HCT116 (cell line): ENCODE data around the gene PCP2. TPM values are rescaled to one million over a fixed set of nuclear protein-coding genes. Genes with fewer than 3 reads are reported as not detected.
"Not testable (repeated sequence)": the region's sequence is repeated elsewhere in the genome, so short reads cannot be mapped to it uniquely, and the experiment has no call there.

Experiments used
- ATAC-seq: fragments of 200-7000 bp; cut with Tn5 transposase; 2 replicates; pipeline ENCODE4 v1.9.1; 2020; ENCODE audit warnings: mild to moderate bottlenecking, moderate library complexity
- BruUV-seq: library from RNA; stranded (reverse); fragments of 400-500 nt; replicated peaks from 2 replicates; lab custom pipeline; 2021; lab: Mats Ljungman, UMichigan
- CTCF ChIA-PET: fragments of 300-600 bp; sonication (Branson Sonifier 250); formaldehyde crosslinking; loops from one replicate; lab custom pipeline; 2021; ENCODE audit warnings: antibody characterized with exemption; lab: Charles Lee
- POLR2A ChIA-PET: fragments of 300-600, 350-600 bp; sonication (Branson Sonifier 250); formaldehyde crosslinking; loops from one replicate; lab custom pipeline; 2021; ENCODE audit warnings: antibody characterized with exemption; lab: Charles Lee
- RAD21 ChIA-PET, 2 experiments: fragments of 300-600 bp; sonication (Branson Sonifier 250); formaldehyde crosslinking; loops; one replicate each; lab custom pipeline; 2023; ENCODE audit warnings: low total read pairs in 2 of 2; ENCODE audit not compliant: uncharacterized antibody in 2 of 2, unreplicated experiment in 2 of 2, low non-redundant PET in 1 of 2; lab: Charles Lee
- DNase-seq: peaks from one replicate; pipeline ENCODE4 v3.0.0-alpha.2; 2010; ENCODE audit warnings: low read depth, low spot score
- H2AFZ ChIP-seq: fragments of 200-600 bp; shearing (Covaris generic), sonication (generic); 2 replicates; pipeline ENCODE4 v1.6.1; 2017; ENCODE audit warnings: low read depth, mixed run types, mixed read lengths, antibody characterized with exemption, low read length; ENCODE audit not compliant: poor library complexity, severe bottlenecking
- H3K27ac ChIP-seq: 2 replicates; pipeline ENCODE4 v1.5.1; 2012; ENCODE audit warnings: low read depth, low read length
- H3K27me3 ChIP-seq: fragments of 200-600 bp; sonication (generic); 2 replicates; pipeline ENCODE4 v1.6.1; 2016; ENCODE audit warnings: mixed run types, low read length, mixed read lengths; ENCODE audit not compliant: insufficient read depth
- H3K36me3 ChIP-seq, 2 experiments: fragments of 200-500 bp in 1 of 2; fragments of 200-600 bp in 1 of 2; sonication (Bioruptor generic) in 1 of 2; sonication (generic) in 1 of 2; 2 replicates each; pipeline versions ENCODE4 v1.5.1 to v1.6.1; 2014 to 2016; ENCODE audit warnings: low read length in 2 of 2, inconsistent platforms in 1 of 2, mixed read lengths in 1 of 2, mixed run types in 1 of 2; ENCODE audit not compliant: insufficient read depth in 2 of 2, control insufficient read depth in 1 of 2
- H3K4me1 ChIP-seq, 2 experiments: fragments of 200-600 bp in 1 of 2; sonication (generic) in 1 of 2; 2 replicates each; pipeline versions ENCODE4 v1.5.1 to v1.6.1; 2012 to 2017; ENCODE audit warnings: low read length in 2 of 2, inconsistent platforms in 1 of 2, mild to moderate bottlenecking in 1 of 2, mixed read lengths in 1 of 2, mixed run types in 1 of 2, moderate library complexity in 1 of 2; ENCODE audit not compliant: insufficient read depth in 2 of 2, control insufficient read depth in 1 of 2
- H3K4me2 ChIP-seq: fragments of 200-600 bp; sonication (generic); 2 replicates; pipeline ENCODE4 v1.6.1; 2017; ENCODE audit warnings: mixed run types, low read length, mixed read lengths
- H3K4me3 ChIP-seq, 2 experiments: fragments of 200-600 bp in 1 of 2; sonication (generic) in 1 of 2; replicated peaks in 1 of 2; 2 replicates each; pipeline ENCODE4 v1.5.1; 2011 to 2016; ENCODE audit warnings: low read length in 2 of 2, control low read depth in 1 of 2, low read depth in 1 of 2, mild to moderate bottlenecking in 1 of 2, mixed read lengths in 1 of 2, mixed run types in 1 of 2
- H3K79me2 ChIP-seq: fragments of 200-600 bp; sonication (generic); 2 replicates; pipeline ENCODE4 v1.6.1; 2017; ENCODE audit warnings: mild to moderate bottlenecking, mixed run types, low read length, moderate library complexity, mixed read lengths; ENCODE audit not compliant: insufficient read depth
- H3K9ac ChIP-seq: fragments of 200-600 bp; sonication (generic); 2 replicates; pipeline ENCODE4 v1.6.1; 2016; ENCODE audit warnings: low read length, mixed read lengths
- H3K9me2 ChIP-seq: fragments of 200-600 bp; sonication (generic), shearing (Covaris generic); 2 replicates; pipeline ENCODE4 v1.6.1; 2017; ENCODE audit warnings: mixed run types, mild to moderate bottlenecking, moderate library complexity; ENCODE audit not compliant: insufficient read depth
- H3K9me3 ChIP-seq, 2 experiments: fragments of 200-500 bp in 1 of 2; fragments of 200-600 bp in 1 of 2; sonication (Bioruptor generic) in 1 of 2; sonication (generic) in 1 of 2; 2 replicates each; pipeline ENCODE4 v1.6.1; 2014 to 2017; ENCODE audit warnings: low read length in 2 of 2, mixed read lengths in 2 of 2, inconsistent platforms in 1 of 2, low read depth in 1 of 2, mild to moderate bottlenecking in 1 of 2, mixed run types in 1 of 2, moderate library complexity in 1 of 2; ENCODE audit not compliant: control insufficient read depth in 1 of 2, insufficient read depth in 1 of 2
- H4K20me1 ChIP-seq: fragments of 200-600 bp; sonication (generic), shearing (Covaris generic); 2 replicates; pipeline ENCODE4 v1.6.1; 2017; ENCODE audit warnings: mixed run types, mild to moderate bottlenecking, moderate library complexity; ENCODE audit not compliant: insufficient read depth
- CBX3 ChIP-seq: IDR thresholded peaks from 2 replicates; pipeline ENCODE4 v1.6.1; 2012; ENCODE audit warnings: low read depth
- CEBPB ChIP-seq: IDR thresholded peaks from 2 replicates; pipeline ENCODE4 v1.6.1; 2012; ENCODE audit warnings: low read depth
- EZH2 ChIP-seq: fragments of 200-600 bp; sonication (generic); IDR thresholded peaks from 2 replicates; pipeline ENCODE4 v1.6.1; 2017; ENCODE audit warnings: antibody characterized with exemption, mixed run types
- EZH2phosphoT487 ChIP-seq: fragments of 200-600 bp; IDR thresholded peaks from 2 replicates; pipeline ENCODE4 v1.6.1; 2018; ENCODE audit warnings: antibody characterized with exemption, borderline replicate concordance
- POLR2A ChIP-seq: IDR thresholded peaks from 2 replicates; pipeline ENCODE4 v1.7.0; 2011; ENCODE audit warnings: borderline replicate concordance; ENCODE audit not compliant: insufficient read depth, insufficient read length; ENCODE audit errors: extremely low read depth
- RAD21 ChIP-seq: IDR thresholded peaks from 2 replicates; pipeline ENCODE4 v1.6.1; 2012; ENCODE audit warnings: low read depth, mild to moderate bottlenecking
- SIN3A ChIP-seq: IDR thresholded peaks from 2 replicates; pipeline ENCODE4 v1.6.1; 2012; ENCODE audit warnings: low read depth
- SRF ChIP-seq: IDR thresholded peaks from 2 replicates; pipeline ENCODE4 v1.6.1; 2012; ENCODE audit warnings: low read depth
- YY1 ChIP-seq: IDR thresholded peaks from 2 replicates; pipeline ENCODE4 v1.6.1; 2011; ENCODE audit warnings: low read length, low read depth, moderate library complexity, mild to moderate bottlenecking; ENCODE audit not compliant: insufficient replicate concordance; ENCODE audit errors: extremely low read depth
- ZNF274 ChIP-seq: fragments of 200-500 bp; sonication (Bioruptor generic); IDR thresholded peaks from 2 replicates; pipeline ENCODE4 v1.6.1; 2014; ENCODE audit warnings: mild to moderate bottlenecking, low read depth, low read length, inconsistent platforms
- intact Hi-C: fragments of 100-400 bp; cut with micrococcal nuclease; formaldehyde crosslinking; loops from 2 replicates; pipeline ENCODE4 v1.10.0; 2022
- total RNA-seq: library from RNA; stranded (reverse); gene quantifications from one replicate; pipeline ENCODE4 v1.2.1, GENCODE V29; 2021; ENCODE audit not compliant: unreplicated experiment
- TF ChIP-seq, protein P1 (sequence below): IDR thresholded peaks from 2 replicates; pipeline ENCODE4 v1.6.1; 2011; ENCODE audit warnings: mild to moderate bottlenecking, low read length, moderate library complexity; ENCODE audit not compliant: insufficient replicate concordance; ENCODE audit errors: extremely low read depth
- TF ChIP-seq, protein P2 (sequence below): IDR thresholded peaks from 2 replicates; pipeline ENCODE4 v1.6.1; 2012
- TF ChIP-seq, protein P3 (sequence below): IDR thresholded peaks from 2 replicates; pipeline ENCODE4 v1.6.1; 2012

The PCP2 gene
- total RNA-seq, 1 experiment from 2014 or later = 0.32 TPM

- TF ChIP-seq, protein P1, sequence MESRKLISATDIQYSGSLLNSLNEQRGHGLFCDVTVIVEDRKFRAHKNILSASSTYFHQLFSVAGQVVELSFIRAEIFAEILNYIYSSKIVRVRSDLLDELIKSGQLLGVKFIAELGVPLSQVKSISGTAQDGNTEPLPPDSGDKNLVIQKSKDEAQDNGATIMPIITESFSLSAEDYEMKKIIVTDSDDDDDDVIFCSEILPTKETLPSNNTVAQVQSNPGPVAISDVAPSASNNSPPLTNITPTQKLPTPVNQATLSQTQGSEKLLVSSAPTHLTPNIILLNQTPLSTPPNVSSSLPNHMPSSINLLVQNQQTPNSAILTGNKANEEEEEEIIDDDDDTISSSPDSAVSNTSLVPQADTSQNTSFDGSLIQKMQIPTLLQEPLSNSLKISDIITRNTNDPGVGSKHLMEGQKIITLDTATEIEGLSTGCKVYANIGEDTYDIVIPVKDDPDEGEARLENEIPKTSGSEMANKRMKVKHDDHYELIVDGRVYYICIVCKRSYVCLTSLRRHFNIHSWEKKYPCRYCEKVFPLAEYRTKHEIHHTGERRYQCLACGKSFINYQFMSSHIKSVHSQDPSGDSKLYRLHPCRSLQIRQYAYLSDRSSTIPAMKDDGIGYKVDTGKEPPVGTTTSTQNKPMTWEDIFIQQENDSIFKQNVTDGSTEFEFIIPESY = no peak
- TF ChIP-seq, protein P2, sequence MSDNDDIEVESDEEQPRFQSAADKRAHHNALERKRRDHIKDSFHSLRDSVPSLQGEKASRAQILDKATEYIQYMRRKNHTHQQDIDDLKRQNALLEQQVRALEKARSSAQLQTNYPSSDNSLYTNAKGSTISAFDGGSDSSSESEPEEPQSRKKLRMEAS = no peak
- TF ChIP-seq SIN3A = no peak
- TF ChIP-seq EZH2phosphoT487 = no peak
- TF ChIP-seq POLR2A = no peak
- no peak for TF ChIP-seq EZH2
- TF ChIP-seq, protein P3, sequence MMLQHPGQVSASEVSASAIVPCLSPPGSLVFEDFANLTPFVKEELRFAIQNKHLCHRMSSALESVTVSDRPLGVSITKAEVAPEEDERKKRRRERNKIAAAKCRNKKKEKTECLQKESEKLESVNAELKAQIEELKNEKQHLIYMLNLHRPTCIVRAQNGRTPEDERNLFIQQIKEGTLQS = no peak
- no peak for TF ChIP-seq RAD21
- TF ChIP-seq YY1 = no peak
- TF ChIP-seq CEBPB = no peak
- no peak for TF ChIP-seq CBX3
These were observed 11.6 kb upstream of the PCP2 start (continued) for GRCh38 chr19:7645163-7645562.

- Histone ChIP-seq H3K9me3 (peaks cover 0 to 4% of the 10 kb centered on the region in 2 experiments; a peak in 1 of 4 replicates), H3K4me3 (no peak overlapping the region), H3K9ac (no peak overlapping the region), H3K36me3 (peaks cover 0 to 11% of the 10 kb centered on the region in 2 experiments; a peak in 1 of 4 replicates), H3K27me3 (no peaks in the 10 kb centered on the region), H3K4me2 (no peak overlapping the region), H3K4me1 (peaks cover 0 to 13% of the 10 kb centered on the region in 2 experiments; a peak in 2 of 4 replicates), H2AFZ (no peak overlapping the region), H4K20me1 (no peaks in the 10 kb centered on the region), H3K79me2 (no peaks in the 10 kb centered on the region), H3K9me2 (no peaks in the 10 kb centered on the region), H3K27ac (no peak overlapping the region)
- ChIA-PET POLR2A (interaction anchor here (0.6 kb wide), 1 partner anchor 40 kb away, joined by 3 read pairs; no protein-coding TSS in a partner anchor), RAD21 (interaction anchor here (0.7 to 1.6 kb wide), 2 partner anchors 76 to 155 kb away, joined by 3 to 6 read pairs; no protein-coding TSS in a partner anchor), CTCF (interaction anchor here (1.5 kb wide), 1 partner anchor 36 kb away, joined by 5 read pairs; the partner anchor contains the start of gene TRAPPC5)
- TF ChIP-seq SRF (no peak), ZNF274 (no peak)
- DNase-seq = no peak
- intact Hi-C loops = no loop called here
- no peak for ATAC-seq
- no TSS peak for BruUV-seq
These were observed 11.0 kb upstream of the PCP2 start for GRCh38 chr19:7644550-7644877.

GRCh38 chr19:7643629-7644549, 10.4 kb upstream of the PCP2 start:
- H3K79me2 ChIP-seq, H3K4me3 ChIP-seq, H3K9ac ChIP-seq, intact Hi-C loops, H3K4me2 ChIP-seq, H4K20me1 ChIP-seq, H3K27me3 ChIP-seq, H3K9me2 ChIP-seq, H3K9me3 ChIP-seq, BruUV-seq, H2AFZ ChIP-seq: not testable (repeated sequence)
- POLR2A ChIA-PET = interaction anchor here (0.6 to 0.7 kb wide), 2 partner anchors 41 to 84 kb away, joined by 3 read pairs; no protein-coding TSS in a partner anchor
- peaks cover 0 to 13% of the 10 kb centered on the region in 2 experiments; a peak in 2 of 4 replicates for H3K4me1 ChIP-seq
- H3K27ac ChIP-seq = peak overlapping the region; percentile 4; the same call in 1 of the 2 replicates
- CTCF ChIA-PET = interaction anchor here (1.3 to 1.5 kb wide), 2 partner anchors 37 to 156 kb away, joined by 4 to 5 read pairs; partner anchors contain the start of gene TRAPPC5
- RAD21 ChIA-PET = interaction anchor here (0.7 to 1.6 kb wide), 2 partner anchors 75 to 156 kb away, joined by 3 to 6 read pairs; no protein-coding TSS in a partner anchor
- ATAC-seq (peak; percentile 70), DNase-seq (peak; percentile 69)
- peaks cover 0 to 11% of the 10 kb centered on the region in 2 experiments; a peak in 1 of 4 replicates for H3K36me3 ChIP-seq
